Uterus (tissue), 2 donors: ENCODE results near the gene CD300E.

ENCODE experiments used
- POLR2A ChIP-seq, 2 donors: fragments of 450-650 bp; IDR thresholded peaks; one replicate each; pipeline ENCODE4 v1.6.1; 2016; ENCODE audit warnings: antibody characterized with exemption in 2 of 2, mild to moderate bottlenecking in 1 of 2, moderate library complexity in 1 of 2
- TF ChIP-seq, protein P1 (sequence below), 4 experiments: fragments of 200-600 bp in 2 of 4; fragments of 450-650 bp in 2 of 4; sonication (generic) in 2 of 4; IDR thresholded peaks; one replicate each; pipeline ENCODE4 v1.5.1; 2016 to 2019; ENCODE audit warnings: antibody characterized with exemption in 4 of 4, mild to moderate bottlenecking in 2 of 4, moderate library complexity in 1 of 4

DNA sequence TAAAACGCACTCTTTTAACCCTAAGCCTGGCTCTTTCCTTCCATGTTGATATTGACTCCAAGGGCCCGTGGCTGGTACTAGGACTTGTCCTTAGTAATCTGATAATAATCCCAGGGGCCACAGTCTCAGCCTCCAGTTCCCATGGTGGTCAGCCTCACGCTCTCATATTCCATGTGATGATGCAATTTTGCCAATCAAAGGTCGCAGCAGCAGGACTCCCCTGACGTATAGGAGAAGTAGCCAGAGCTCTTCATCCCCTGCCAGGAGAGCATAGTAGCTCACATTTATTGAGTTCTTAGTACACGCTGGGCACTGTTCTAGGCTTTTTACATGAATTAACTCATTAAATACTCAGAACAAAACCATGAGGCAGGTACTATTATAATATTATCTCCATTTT, 46.8 kb upstream of the CD300E start:
- TF ChIP-seq, protein P1, sequence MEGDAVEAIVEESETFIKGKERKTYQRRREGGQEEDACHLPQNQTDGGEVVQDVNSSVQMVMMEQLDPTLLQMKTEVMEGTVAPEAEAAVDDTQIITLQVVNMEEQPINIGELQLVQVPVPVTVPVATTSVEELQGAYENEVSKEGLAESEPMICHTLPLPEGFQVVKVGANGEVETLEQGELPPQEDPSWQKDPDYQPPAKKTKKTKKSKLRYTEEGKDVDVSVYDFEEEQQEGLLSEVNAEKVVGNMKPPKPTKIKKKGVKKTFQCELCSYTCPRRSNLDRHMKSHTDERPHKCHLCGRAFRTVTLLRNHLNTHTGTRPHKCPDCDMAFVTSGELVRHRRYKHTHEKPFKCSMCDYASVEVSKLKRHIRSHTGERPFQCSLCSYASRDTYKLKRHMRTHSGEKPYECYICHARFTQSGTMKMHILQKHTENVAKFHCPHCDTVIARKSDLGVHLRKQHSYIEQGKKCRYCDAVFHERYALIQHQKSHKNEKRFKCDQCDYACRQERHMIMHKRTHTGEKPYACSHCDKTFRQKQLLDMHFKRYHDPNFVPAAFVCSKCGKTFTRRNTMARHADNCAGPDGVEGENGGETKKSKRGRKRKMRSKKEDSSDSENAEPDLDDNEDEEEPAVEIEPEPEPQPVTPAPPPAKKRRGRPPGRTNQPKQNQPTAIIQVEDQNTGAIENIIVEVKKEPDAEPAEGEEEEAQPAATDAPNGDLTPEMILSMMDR (IDR thresholded peaks at IDR 0.05): no peak
- no peak for TF ChIP-seq POLR2A (IDR thresholded peaks at IDR 0.05)
